Ovary (tissue), 9 donors: Measurements from ENCODE around the gene BRIX1. TPM values are rescaled to one million over a fixed set of nuclear protein-coding genes. Genes with fewer than 3 reads are reported as not detected.

Source experiments
- DNase-seq, 5 donors: peaks; one replicate each; pipeline ENCODE4 v3.0.0-alpha.2; 2019 to 2020
- H3K27ac ChIP-seq, 2 donors: fragments of 200-600 bp; one replicate each; pipeline versions ENCODE4 v1.5.1 to v1.8.0; 2019 to 2022
- H3K27me3 ChIP-seq: fragments of 200-600 bp; one replicate; pipeline ENCODE4 v1.8.0; 2022
- H3K36me3 ChIP-seq: fragments of 200-600 bp; sonication (generic); one replicate; pipeline ENCODE4 v1.5.1; 2019
- H3K4me1 ChIP-seq: one replicate; pipeline ENCODE4 v1.8.1; 2013; ENCODE audit warnings: mild to moderate bottlenecking, moderate library complexity; ENCODE audit not compliant: insufficient read depth
- H3K4me3 ChIP-seq: fragments of 200-600 bp; sonication (generic); one replicate; pipeline ENCODE4 v1.5.1; 2017
- H3K9me3 ChIP-seq, 2 donors: fragments of 200-600 bp in 1 of 2; sonication (generic) in 1 of 2; one replicate each; pipeline versions ENCODE4 v1.5.1 to v1.8.1; 2013 to 2019; ENCODE audit warnings: mild to moderate bottlenecking in 1 of 2, moderate library complexity in 1 of 2
- CTCF ChIP-seq, 3 donors: fragments of 450-650 bp in 2 of 3; fragments of 200-600 bp in 1 of 3; IDR thresholded peaks; one replicate each; pipeline versions ENCODE4 v1.5.1 to v1.8.0; 2016 to 2022; ENCODE audit warnings: antibody characterized with exemption in 3 of 3, mild to moderate bottlenecking in 1 of 3
- EP300 ChIP-seq: sonication (generic); formaldehyde crosslinking; IDR thresholded peaks from one replicate; pipeline ENCODE4 v1.6.1; 2017; ENCODE audit warnings: antibody characterized with exemption
- POLR2A ChIP-seq: fragments of 450-650 bp; IDR thresholded peaks from one replicate; pipeline ENCODE4 v1.6.1; 2017; ENCODE audit warnings: antibody characterized with exemption, mild to moderate bottlenecking, moderate library complexity
- WGBS, 3 donors: extraction: QIAGEN DNeasy Blood & Tissue Kit in 1 of 3; methylation state at CpG; one replicate each; pipeline versions ENCODE4 v1.1.5 to v1.1.7; 2013 to 2017; 5-methylcytosine and 5-hydroxymethylcytosine counted together
- intact Hi-C, 4 donors: fragments of 100-400 bp; cut with DNase I; formaldehyde crosslinking; loops; one replicate each; pipeline versions ENCODE4 v1.11.0 to v1.15.1; 2022 to 2023
- polyA plus RNA-seq, 2 donors: library from polyadenylated mRNA; stranded (reverse); fragments of 200-250 nt in 1 of 2; fragments of 350-450 nt in 1 of 2; fragmentation: Illumina TruSeq in 1 of 2; extraction: RNeasy Lipid Tissue Mini Kit (QIAGEN cat#74804) in 1 of 2; gene quantifications; one replicate each; pipeline ENCODE4 v1.2.3, GENCODE V29; 2013 to 2014
- total RNA-seq, 7 donors: library from RNA; depleted of rRNA in 2 of 7; stranded (reverse); fragments of >200 nt in 2 of 7; fragmentation: NEBNext Ultra II Directional in 3 of 7; extraction: Animal tissue kit (Norgen Biotek cat#: 25700) in 3 of 7; gene quantifications; one replicate each; pipeline versions ENCODE4 v1.1.0 to v1.2.4, GENCODE V29; 2016 to 2023
- donor health status: DM: no; HTN: no; CAD: no; lungs with moderate emphysema.
- donor health status: DM: no; HTN: no; CAD: no.
- donor health status: Bipolar disorder and iron deficiency.
- donor health status: DM: yes; HTN: yes; CAD: no.
- donor health status: DM: no; HTN: no; CAD: no.
- donor health status: DM: yes; HTN: yes; CAD: no.

Gene BRIX1
- total and polyA plus RNA-seq, 9 donors = 15.5 to 33.9 (median 23.9) TPM

GRCh38 chr5:34894716-34895115 lies 20.8 kb upstream of the BRIX1 start:
- intact Hi-C loops = loop anchor here in 2 of 4 donors (5.0 kb wide), 2 partner anchors 372 to 412 kb away; no protein-coding TSS in a partner anchor

GRCh38 chr5:34895641-34896419 lies 19.7 kb upstream of the BRIX1 start:
- DNase-seq = no peak
- intact Hi-C loops = loop anchor here in 2 of 4 donors (5.0 kb wide), 2 partner anchors 374 to 414 kb away; no protein-coding TSS in a partner anchor

More at GRCh38 chr5:34894716-34895115, 20.8 kb upstream of the BRIX1 start:
- H3K27me3 ChIP-seq = no peaks in the 10 kb centered on the region
- no peak overlapping the region for H3K4me3 ChIP-seq
- H3K4me1 ChIP-seq = no peaks in the 10 kb centered on the region
- H3K27ac ChIP-seq = no peak overlapping the region
- TF ChIP-seq POLR2A = no peak
- H3K9me3 ChIP-seq = no peaks in the 10 kb centered on the region
- DNase-seq = no peak
- 96 to 100% (median 96%) methylated on average over 1 of the region's 1 CpG for WGBS, 3 donors
- H3K36me3 ChIP-seq = no peaks in the 10 kb centered on the region

GRCh38 chr5:34897646-34898045 lies 17.9 kb upstream of the BRIX1 start:
- no peak for DNase-seq
- no peaks in the 10 kb centered on the region for H3K36me3 ChIP-seq
- intact Hi-C loops = loop anchor here in 3 of 4 donors (2.0 to 5.0 kb wide), 3 partner anchors 375 to 415 kb away; no protein-coding TSS in a partner anchor
- TF ChIP-seq EP300 (no peak), POLR2A (no peak), CTCF (IDR thresholded peaks at IDR 0.05) (no peak)
- no peak overlapping the region for H3K4me3 ChIP-seq
- H3K27me3 ChIP-seq = no peaks in the 10 kb centered on the region
- H3K27ac ChIP-seq = no peak overlapping the region
- H3K9me3 ChIP-seq = no peaks in the 10 kb centered on the region
- no peaks in the 10 kb centered on the region for H3K4me1 ChIP-seq

More at GRCh38 chr5:34895641-34896419, 19.7 kb upstream of the BRIX1 start:
- H3K9me3 ChIP-seq = no peaks in the 10 kb centered on the region
- 88 to 90% (median 90%) methylated on average over 2 of the region's 2 CpGs for WGBS, 3 donors
- H3K4me1 ChIP-seq = no peaks in the 10 kb centered on the region
- no peak overlapping the region for H3K4me3 ChIP-seq
- no peak overlapping the region for H3K27ac ChIP-seq
- no peaks in the 10 kb centered on the region for H3K27me3 ChIP-seq
- TF ChIP-seq EP300 = no peak
- no peak for TF ChIP-seq CTCF (IDR thresholded peaks at IDR 0.05)
- no peak for TF ChIP-seq POLR2A
- H3K36me3 ChIP-seq = no peaks in the 10 kb centered on the region

GRCh38 chr5:34898258-34898895 lies 17.1 kb upstream of the BRIX1 start:
- no peak overlapping the region for H3K4me3 ChIP-seq
- H3K27me3 ChIP-seq = no peaks in the 10 kb centered on the region
- H3K9me3 ChIP-seq = no peaks in the 10 kb centered on the region
- TF ChIP-seq POLR2A = no peak
- peak; percentile 57 to 79 (median 63) for TF ChIP-seq CTCF (IDR thresholded peaks at IDR 0.05)
- TF ChIP-seq EP300 = no peak
- H3K27ac ChIP-seq = no peak overlapping the region
- intact Hi-C loops = loop anchor here in 3 of 4 donors (2.0 to 5.0 kb wide), 3 partner anchors 376 to 416 kb away; no protein-coding TSS in a partner anchor
- H3K36me3 ChIP-seq = no peaks in the 10 kb centered on the region
- 0% methylated on average over 3 of the region's 3 CpGs for WGBS, 3 donors
- peak; percentile 52 to 74 (median 68) for DNase-seq
- H3K4me1 ChIP-seq = no peaks in the 10 kb centered on the region
